H9 (cell line): ENCODE data around the gene WIPF2. TPM values are rescaled to one million over a fixed set of nuclear protein-coding genes. Genes with fewer than 3 reads are reported as not detected.

Experiments used
- DNase-seq: peaks from one replicate; pipeline ENCODE4 v3.0.0-alpha.2; 2017
- H2AFZ ChIP-seq: one replicate; pipeline ENCODE4 v1.6.1; 2013; ENCODE audit warnings: mild to moderate bottlenecking, low read length, control low read depth, moderate library complexity
- H2AK5ac ChIP-seq: 2 replicates; pipeline ENCODE4 v1.6.1; 2013; ENCODE audit warnings: low read length, control low read depth, mixed read lengths; ENCODE audit not compliant: insufficient read length
- H2BK120ac ChIP-seq: one replicate; pipeline ENCODE4 v1.6.1; 2013; ENCODE audit warnings: low read depth, mild to moderate bottlenecking, low read length, control low read depth, inconsistent platforms; ENCODE audit not compliant: poor library complexity, severe bottlenecking
- H2BK12ac ChIP-seq: 2 replicates; pipeline ENCODE4 v1.6.1; 2013; ENCODE audit warnings: low read length, control low read depth, mixed read lengths, low read depth; ENCODE audit not compliant: insufficient read length
- H2BK15ac ChIP-seq: 2 replicates; pipeline ENCODE4 v1.6.1; 2013; ENCODE audit warnings: low read depth, low read length, control low read depth
- H2BK20ac ChIP-seq: one replicate; pipeline ENCODE4 v1.6.1; 2013; ENCODE audit warnings: low read depth, mild to moderate bottlenecking, low read length, control low read depth, inconsistent platforms; ENCODE audit not compliant: poor library complexity, severe bottlenecking
- H2BK5ac ChIP-seq: 2 replicates; pipeline ENCODE4 v1.6.1; 2013; ENCODE audit warnings: low read length, control low read depth, mixed read lengths; ENCODE audit not compliant: insufficient read length
- H3K14ac ChIP-seq: 2 replicates; pipeline ENCODE4 v1.6.1; 2013; ENCODE audit warnings: low read length, control low read depth; ENCODE audit not compliant: insufficient read depth
- H3K18ac ChIP-seq: 2 replicates; pipeline ENCODE4 v1.6.1; 2013; ENCODE audit warnings: low read depth, mild to moderate bottlenecking, mixed read lengths, low read length, control low read depth; ENCODE audit not compliant: insufficient read length
- H3K23ac ChIP-seq: 2 replicates; pipeline ENCODE4 v1.6.1; 2013; ENCODE audit warnings: low read length, control low read depth, mixed read lengths, low read depth; ENCODE audit not compliant: insufficient read length
- H3K23me2 ChIP-seq: 2 replicates; pipeline ENCODE4 v1.6.1; 2013; ENCODE audit warnings: low read depth, mild to moderate bottlenecking, mixed read lengths, low read length, control low read depth; ENCODE audit not compliant: insufficient read length, poor library complexity, severe bottlenecking
- H3K27ac ChIP-seq: 2 replicates; pipeline ENCODE4 v1.5.1; 2013; ENCODE audit warnings: low read length, control low read depth, mixed read lengths, low read depth; ENCODE audit not compliant: insufficient read length
- H3K27me3 ChIP-seq: 2 replicates; pipeline ENCODE4 v1.6.1; 2013; ENCODE audit warnings: low read length, control low read depth, inconsistent platforms; ENCODE audit not compliant: insufficient read depth
- H3K4ac ChIP-seq: 2 replicates; pipeline ENCODE4 v1.6.1; 2013; ENCODE audit warnings: low read depth, mild to moderate bottlenecking, control low read depth, inconsistent platforms, low read length, moderate library complexity
- H3K4me1 ChIP-seq: 2 replicates; pipeline ENCODE4 v1.6.1; 2013; ENCODE audit warnings: low read length, control low read depth, inconsistent platforms; ENCODE audit not compliant: insufficient read depth
- H3K4me2 ChIP-seq: 2 replicates; pipeline ENCODE4 v1.6.1; 2013; ENCODE audit warnings: low read length, control low read depth, mixed read lengths; ENCODE audit not compliant: insufficient read length, insufficient read depth
- H3K56ac ChIP-seq: 2 replicates; pipeline ENCODE4 v1.6.1; 2013; ENCODE audit warnings: low read depth, mild to moderate bottlenecking, mixed read lengths, low read length, control low read depth; ENCODE audit not compliant: insufficient read length
- H3K79me1 ChIP-seq: 2 replicates; pipeline ENCODE4 v1.6.1; 2013; ENCODE audit warnings: low read depth, mild to moderate bottlenecking, moderate library complexity, low read length, control low read depth, inconsistent platforms; ENCODE audit not compliant: insufficient read depth, poor library complexity, severe bottlenecking
- H3K79me2 ChIP-seq: 2 replicates; pipeline ENCODE4 v1.6.1; 2013; ENCODE audit warnings: low read length, control low read depth, inconsistent platforms; ENCODE audit not compliant: insufficient read depth
- H3K9ac ChIP-seq: 2 replicates; pipeline ENCODE4 v1.6.1; 2013; ENCODE audit warnings: low read length, control low read depth, mixed read lengths; ENCODE audit not compliant: insufficient read length; ENCODE audit errors: extremely low read depth
- H3K9me3 ChIP-seq: one replicate; pipeline ENCODE4 v1.6.1; 2013; ENCODE audit warnings: low read depth, low read length, inconsistent platforms; ENCODE audit not compliant: control insufficient read depth
- H3T11ph ChIP-seq: one replicate; pipeline ENCODE4 v1.6.1; 2013; ENCODE audit warnings: mild to moderate bottlenecking, low read length, control low read depth, inconsistent platforms
- H4K20me1 ChIP-seq: one replicate; pipeline ENCODE4 v1.6.1; 2013; ENCODE audit not compliant: control insufficient read depth, insufficient read length, insufficient read depth
- H4K5ac ChIP-seq: 2 replicates; pipeline ENCODE4 v1.6.1; 2013; ENCODE audit warnings: low read depth, mild to moderate bottlenecking, mixed read lengths, low read length, control low read depth; ENCODE audit not compliant: insufficient read length
- H4K8ac ChIP-seq: replicated peaks from 2 replicates; pipeline ENCODE4 v1.6.1; 2013; ENCODE audit warnings: low read length, control low read depth, mixed read lengths, low read depth; ENCODE audit not compliant: insufficient read length
- H4K91ac ChIP-seq: 2 replicates; pipeline ENCODE4 v1.6.1; 2013; ENCODE audit warnings: low read depth, mild to moderate bottlenecking, moderate library complexity, mixed read lengths, low read length, control low read depth; ENCODE audit not compliant: insufficient read length
- H3K27ac Mint-ChIP-seq, 3 experiments: 2 replicates in 2 of 3; 3 replicates in 1 of 3; pipeline ENCODE4 v1.8.0; 2020 to 2021; ENCODE audit warnings: mixed read lengths in 3 of 3, mild to moderate bottlenecking in 1 of 3, moderate library complexity in 1 of 3
- H3K27me3 Mint-ChIP-seq: 2 replicates; pipeline ENCODE4 v1.8.0; 2021; ENCODE audit warnings: low read depth, mild to moderate bottlenecking, moderate library complexity, mixed read lengths
- H3K36me3 Mint-ChIP-seq, 3 experiments: 2 replicates in 2 of 3; 3 replicates in 1 of 3; pipeline ENCODE4 v1.8.0; 2020 to 2021; ENCODE audit warnings: low read depth in 3 of 3, mixed read lengths in 3 of 3; ENCODE audit not compliant: insufficient read depth in 1 of 3
- H3K4me1 Mint-ChIP-seq, 2 experiments: 2 replicates each; pipeline ENCODE4 v1.8.0; 2020; ENCODE audit warnings: mixed read lengths in 2 of 2
- H3K4me3 Mint-ChIP-seq, 2 experiments: 2 replicates in 1 of 2; 3 replicates in 1 of 2; pipeline ENCODE4 v1.8.0; 2020 to 2021; ENCODE audit warnings: mild to moderate bottlenecking in 2 of 2, mixed read lengths in 2 of 2, moderate library complexity in 1 of 2
- H3K9me3 Mint-ChIP-seq, 2 experiments: 2 replicates in 1 of 2; 3 replicates in 1 of 2; pipeline ENCODE4 v1.8.0; 2020; ENCODE audit warnings: mild to moderate bottlenecking in 2 of 2, mixed read lengths in 2 of 2, moderate library complexity in 1 of 2
- CTCF ChIP-seq: fragments of 200-600 bp; sonication (generic); conservative IDR thresholded peaks from 3 replicates; pipeline ENCODE4 v1.8.0; 2021; ENCODE audit warnings: antibody characterized with exemption, mild to moderate bottlenecking
- WGBS: extraction: QIAGEN DNeasy Blood & Tissue Kit; methylation state at CpG from one replicate; pipeline ENCODE4 v1.1.7; 2013; ENCODE audit warnings: missing lambda C conversion rate, low lambda C conversion rate, mixed read lengths; ENCODE audit not compliant: insufficient read length; ENCODE audit errors: extremely low coverage; 5-methylcytosine and 5-hydroxymethylcytosine counted together
- total RNA-seq: library from RNA; stranded (reverse); gene quantifications from 2 replicates; pipeline ENCODE4 v1.2.1, GENCODE V29; 2021

Gene WIPF2
- total RNA-seq, 1 experiment from 2014 or later: 24.2 TPM

- Histone ChIP-seq H2BK5ac (no peak overlapping the region), H2AFZ (no peak overlapping the region), H2AK5ac (no peak overlapping the region), H3K4me2 (peak overlapping the region; percentile 27), H3K23ac (no peak overlapping the region), H3K79me1 (peaks cover 7% of the 10 kb centered on the region), H3K18ac (no peak overlapping the region), H4K20me1 (no peaks in the 10 kb centered on the region), H4K5ac (no peak overlapping the region), H3K27ac (peak overlapping the region; percentile 49), H3T11ph (no peak overlapping the region), H2BK15ac (no peak overlapping the region), H4K8ac (no peak overlapping the region), H3K4ac (no peak overlapping the region), H2BK120ac (no peak overlapping the region), H3K56ac (no peak overlapping the region), H2BK12ac (no peak overlapping the region), H2BK20ac (no peak overlapping the region), H3K23me2 (no peaks in the 10 kb centered on the region), H3K79me2 (peaks cover 5% of the 10 kb centered on the region; the same call in 1 of the 2 replicates), H4K91ac (no peak overlapping the region), H3K27me3 (no peaks in the 10 kb centered on the region), H3K4me1 (peaks cover 6% of the 10 kb centered on the region; the same call in 1 of the 2 replicates), H3K9ac (no peak overlapping the region), H3K14ac (no peak overlapping the region), H3K9me3 (no peaks in the 10 kb centered on the region)
- Mint-ChIP-seq H3K9me3 (no peaks in the 10 kb centered on the region), H3K27ac (peak overlapping the region; percentile 4 to 97 (median 93); a peak in 6 of 7 replicates), H3K27me3 (no peaks in the 10 kb centered on the region), H3K4me1 (peaks cover 40 to 42% of the 10 kb centered on the region in 2 experiments), H3K4me3 (peak overlapping the region; percentile 8 to 52; a peak in 4 of 5 replicates), H3K36me3 (peaks cover 47 to 93% (median 75%) of the 10 kb centered on the region in 3 experiments)
- TF ChIP-seq CTCF: no peak
- no peak for DNase-seq
- no CpG with 5 or more reads among the region's 5 CpGs for WGBS
Observed at GRCh38 chr17:40295488-40296436, 76.7 kb downstream of the WIPF2 start.
